ENCODE data around the gene SERPINA6.
A peak's percentile ranks its signal among the peaks of the same experiment; 100 is the strongest.
"Not testable (repeated sequence)": the region's sequence is repeated elsewhere in the genome, so short reads cannot be mapped to it uniquely, and the experiment has no call there.

The SERPINA6 gene

GRCh38 chr14:94291159-94291905 lies 31.8 kb downstream of the SERPINA6 start:
- DNase-seq = no peak

GRCh38 chr14:94290197-94290596 lies 32.9 kb downstream of the SERPINA6 start:
- no peak for DNase-seq

GRCh38 chr14:94288610-94289465 lies 34.3 kb downstream of the SERPINA6 start:
- DNase-seq = no peak

- no peak for DNase-seq
Observed at GRCh38 chr14:94285158-94285557, 38.0 kb downstream of the SERPINA6 start.

GRCh38 chr14:94284221-94284620 lies 38.9 kb downstream of the SERPINA6 start:
- DNase-seq = peak; percentile 14

- DNase-seq = no peak
Observed at GRCh38 chr14:94282991-94283723, 40.0 kb downstream of the SERPINA6 start.

GRCh38 chr14:94278731-94279130 lies 44.4 kb downstream of the SERPINA6 start:
- no peak for DNase-seq

- not testable (repeated sequence) for DNase-seq
Observed at GRCh38 chr14:94276898-94277561, 46.1 kb downstream of the SERPINA6 start.

GRCh38 chr14:94269156-94269555 lies 54.0 kb downstream of the SERPINA6 start:
- no peak for DNase-seq

- not testable (repeated sequence) for DNase-seq
Observed at GRCh38 chr14:94268582-94268981, 54.6 kb downstream of the SERPINA6 start.

GRCh38 chr14:94267352-94267751 lies 55.8 kb downstream of the SERPINA6 start:
- no peak for DNase-seq

- DNase-seq = not testable (repeated sequence)
Observed at GRCh38 chr14:94264195-94264594, 58.9 kb downstream of the SERPINA6 start.

Data from DMS79 treated with DMSO at 0.1 percent for 48 hours (cell line).